ENCODE measurements around the gene TUBB3.

DNA sequence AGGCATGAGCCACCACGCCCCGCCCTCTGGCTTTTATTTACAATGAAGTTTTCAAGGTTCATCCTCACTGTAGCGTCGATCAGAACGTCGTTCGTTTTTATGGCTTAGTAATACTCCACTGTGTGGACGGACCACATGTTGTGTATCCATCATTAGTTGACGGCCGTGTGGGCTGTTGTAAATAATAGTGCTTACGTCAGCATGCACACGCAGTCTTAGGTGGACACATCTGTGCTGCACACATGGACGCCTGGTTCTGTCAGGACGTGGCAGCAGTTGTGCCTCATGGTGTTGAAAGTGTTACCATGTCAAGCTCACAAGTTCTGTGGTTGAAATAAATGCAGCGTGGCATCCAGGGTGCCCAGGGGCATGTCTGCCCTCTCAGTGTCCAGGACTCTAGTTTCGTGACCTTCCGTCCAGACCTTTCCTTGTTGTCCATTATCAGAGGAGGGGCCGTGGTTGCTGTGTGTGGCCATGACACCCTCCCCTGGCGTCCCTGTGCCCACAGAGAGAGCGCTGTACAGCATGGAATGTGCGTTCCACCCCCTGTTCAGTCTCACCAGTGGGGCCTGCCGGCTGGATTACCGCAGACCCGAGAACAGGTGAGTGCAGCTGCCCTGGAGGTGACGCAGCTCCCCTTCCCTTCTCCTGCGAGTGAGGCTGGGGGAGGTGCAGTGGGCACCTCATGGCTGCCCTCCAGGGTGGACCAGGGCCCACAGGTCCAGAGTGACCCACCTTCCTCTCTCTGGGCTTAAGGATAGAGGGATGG is 27.5 kb upstream of the TUBB3 start:
- no peak for TF ChIP-seq GATA2 (IDR thresholded peaks at IDR 0.05; ENCODE audit: low read depth, low read length)
- no peak for TF ChIP-seq GATA3 (IDR thresholded peaks at IDR 0.05; ENCODE audit: low read depth, low read length)
